IPS-15b (cell line): ENCODE results near the gene ACSM6.
"Not testable (repeated sequence)": the region's sequence is repeated elsewhere in the genome, so short reads cannot be mapped to it uniquely, and the experiment has no call there.

ENCODE experiments used
- H3K27me3 ChIP-seq: one replicate; pipeline ENCODE4 v1.6.1; 2013; ENCODE audit warnings: low read length; ENCODE audit not compliant: control insufficient read depth, insufficient read depth
- H3K36me3 ChIP-seq: one replicate; pipeline ENCODE4 v1.6.1; 2013; ENCODE audit warnings: low read length; ENCODE audit not compliant: control insufficient read depth, insufficient read depth
- H3K4me1 ChIP-seq: one replicate; pipeline ENCODE4 v1.6.1; 2013; ENCODE audit warnings: mild to moderate bottlenecking, low read length; ENCODE audit not compliant: control insufficient read depth, insufficient read depth
- H3K4me3 ChIP-seq: one replicate; pipeline ENCODE4 v1.5.1; 2013; ENCODE audit warnings: low read depth, low read length
- H3K9ac ChIP-seq: one replicate; pipeline ENCODE4 v1.6.1; 2013; ENCODE audit warnings: low read depth, mild to moderate bottlenecking, low read length
- H3K9me3 ChIP-seq: one replicate; pipeline ENCODE4 v1.6.1; 2013; ENCODE audit warnings: mild to moderate bottlenecking, low read length; ENCODE audit not compliant: control insufficient read depth, insufficient read depth

ACSM6 gene

GRCh38 chr10:95183271-95184230 is 10.5 kb upstream of the ACSM6 start:
- no peaks in the 10 kb centered on the region for H3K27me3 ChIP-seq
- H3K9ac ChIP-seq, result peak overlapping the region; percentile 86
- peak overlapping the region; percentile 60 for H3K4me3 ChIP-seq

GRCh38 chr10:95187617-95188016 is 6.4 kb upstream of the ACSM6 start:
- Histone ChIP-seq H3K9ac (no peak overlapping the region), H3K9me3 (no peaks in the 10 kb centered on the region), H3K36me3 (no peaks in the 10 kb centered on the region), H3K4me1 (no peaks in the 10 kb centered on the region), H3K27me3 (no peaks in the 10 kb centered on the region), H3K4me3 (no peak overlapping the region)

More at GRCh38 chr10:95183271-95184230, 10.5 kb upstream of the ACSM6 start:
- no peaks in the 10 kb centered on the region for H3K4me1 ChIP-seq
- H3K36me3 ChIP-seq, result no peaks in the 10 kb centered on the region
- no peaks in the 10 kb centered on the region for H3K9me3 ChIP-seq

GRCh38 chr10:95188593-95188992 is 5.4 kb upstream of the ACSM6 start:
- no peaks in the 10 kb centered on the region for H3K4me1 ChIP-seq
- H3K36me3 ChIP-seq, result no peaks in the 10 kb centered on the region
- H3K9ac ChIP-seq, result no peak overlapping the region

GRCh38 chr10:95196046-95196445 is 2.0 kb downstream of the ACSM6 start:
- no peaks in the 10 kb centered on the region for H3K4me1 ChIP-seq
- no peak overlapping the region for H3K4me3 ChIP-seq
- H3K9me3 ChIP-seq, result no peaks in the 10 kb centered on the region
- no peak overlapping the region for H3K9ac ChIP-seq
- no peaks in the 10 kb centered on the region for H3K36me3 ChIP-seq
- no peaks in the 10 kb centered on the region for H3K27me3 ChIP-seq

More at GRCh38 chr10:95188593-95188992, 5.4 kb upstream of the ACSM6 start:
- Histone ChIP-seq H3K27me3 (no peaks in the 10 kb centered on the region), H3K9me3 (no peaks in the 10 kb centered on the region), H3K4me3 (no peak overlapping the region)

- Histone ChIP-seq H3K36me3 (peaks cover 4% of the 10 kb centered on the region), H3K4me3 (no peak overlapping the region), H3K4me1 (no peaks in the 10 kb centered on the region), H3K9ac (no peak overlapping the region), H3K27me3 (no peaks in the 10 kb centered on the region), H3K9me3 (no peaks in the 10 kb centered on the region)
Observed at GRCh38 chr10:95201736-95202135, 7.7 kb downstream of the ACSM6 start.

- H3K4me3 ChIP-seq, H3K27me3 ChIP-seq, H3K4me1 ChIP-seq, H3K9ac ChIP-seq, H3K9me3 ChIP-seq, H3K36me3 ChIP-seq: not testable (repeated sequence)
Observed at GRCh38 chr10:95202865-95203264, 8.8 kb downstream of the ACSM6 start.

- Histone ChIP-seq H3K9ac (peak overlapping the region; percentile 0), H3K9me3 (no peaks in the 10 kb centered on the region), H3K36me3 (peaks cover 4% of the 10 kb centered on the region), H3K4me3 (no peak overlapping the region), H3K27me3 (no peaks in the 10 kb centered on the region), H3K4me1 (peaks cover 3% of the 10 kb centered on the region)
Observed at GRCh38 chr10:95208702-95209391, 14.8 kb downstream of the ACSM6 start.

- peaks cover 4% of the 10 kb centered on the region for H3K36me3 ChIP-seq
- H3K9me3 ChIP-seq, result no peaks in the 10 kb centered on the region
- no peak overlapping the region for H3K4me3 ChIP-seq
- H3K27me3 ChIP-seq, result no peaks in the 10 kb centered on the region
- peak overlapping the region; percentile 0 for H3K9ac ChIP-seq
- peaks cover 3% of the 10 kb centered on the region for H3K4me1 ChIP-seq
Observed at GRCh38 chr10:95209509-95210127, 15.6 kb downstream of the ACSM6 start.

GRCh38 chr10:95211606-95212279 is 17.7 kb downstream of the ACSM6 start:
- no peaks in the 10 kb centered on the region for H3K27me3 ChIP-seq
- no peaks in the 10 kb centered on the region for H3K36me3 ChIP-seq
- H3K4me3 ChIP-seq, result no peak overlapping the region
- peaks cover 3% of the 10 kb centered on the region for H3K4me1 ChIP-seq
- no peaks in the 10 kb centered on the region for H3K9me3 ChIP-seq
- no peak overlapping the region for H3K9ac ChIP-seq

GRCh38 chr10:95214369-95214768 is 20.3 kb downstream of the ACSM6 start:
- Histone ChIP-seq H3K4me1 (no peaks in the 10 kb centered on the region), H3K36me3 (no peaks in the 10 kb centered on the region), H3K27me3 (no peaks in the 10 kb centered on the region), H3K9me3 (no peaks in the 10 kb centered on the region), H3K9ac (no peak overlapping the region), H3K4me3 (no peak overlapping the region)

- Histone ChIP-seq H3K4me1 (no peaks in the 10 kb centered on the region), H3K36me3 (no peaks in the 10 kb centered on the region), H3K27me3 (no peaks in the 10 kb centered on the region), H3K9me3 (no peaks in the 10 kb centered on the region), H3K9ac (no peak overlapping the region), H3K4me3 (no peak overlapping the region)
Observed at GRCh38 chr10:95214793-95215192, 20.8 kb downstream of the ACSM6 start.
